ENCODE results near the gene MOBP.

- TF ChIP-seq, protein P1, sequence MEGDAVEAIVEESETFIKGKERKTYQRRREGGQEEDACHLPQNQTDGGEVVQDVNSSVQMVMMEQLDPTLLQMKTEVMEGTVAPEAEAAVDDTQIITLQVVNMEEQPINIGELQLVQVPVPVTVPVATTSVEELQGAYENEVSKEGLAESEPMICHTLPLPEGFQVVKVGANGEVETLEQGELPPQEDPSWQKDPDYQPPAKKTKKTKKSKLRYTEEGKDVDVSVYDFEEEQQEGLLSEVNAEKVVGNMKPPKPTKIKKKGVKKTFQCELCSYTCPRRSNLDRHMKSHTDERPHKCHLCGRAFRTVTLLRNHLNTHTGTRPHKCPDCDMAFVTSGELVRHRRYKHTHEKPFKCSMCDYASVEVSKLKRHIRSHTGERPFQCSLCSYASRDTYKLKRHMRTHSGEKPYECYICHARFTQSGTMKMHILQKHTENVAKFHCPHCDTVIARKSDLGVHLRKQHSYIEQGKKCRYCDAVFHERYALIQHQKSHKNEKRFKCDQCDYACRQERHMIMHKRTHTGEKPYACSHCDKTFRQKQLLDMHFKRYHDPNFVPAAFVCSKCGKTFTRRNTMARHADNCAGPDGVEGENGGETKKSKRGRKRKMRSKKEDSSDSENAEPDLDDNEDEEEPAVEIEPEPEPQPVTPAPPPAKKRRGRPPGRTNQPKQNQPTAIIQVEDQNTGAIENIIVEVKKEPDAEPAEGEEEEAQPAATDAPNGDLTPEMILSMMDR (IDR thresholded peaks at IDR 0.05; ENCODE audit: control extremely low read depth in 1 of 3, insufficient read depth in 1 of 3, low read depth in 1 of 3, low read length in 3 of 3), result no peak
- TF ChIP-seq RXRA (IDR thresholded peaks at IDR 0.05; ENCODE audit: insufficient read depth, low read depth, low read length) (no peak), SP2 (IDR thresholded peaks at IDR 0.05; ENCODE audit: low read length) (no peak), RAD21 (IDR thresholded peaks at IDR 0.05 in 1 of 2, conservative IDR thresholded peaks at IDR 0.05 in 1 of 2; ENCODE audit: low read depth in 2 of 2, low read length in 2 of 2) (no peak), EP300 (IDR thresholded peaks at IDR 0.05; ENCODE audit: borderline replicate concordance in 1 of 2, low read depth in 2 of 2, low read length in 2 of 2) (no peak), TEAD4 (IDR thresholded peaks at IDR 0.05; ENCODE audit: low read depth, low read length) (no peak)
- TF ChIP-seq, protein P2, sequence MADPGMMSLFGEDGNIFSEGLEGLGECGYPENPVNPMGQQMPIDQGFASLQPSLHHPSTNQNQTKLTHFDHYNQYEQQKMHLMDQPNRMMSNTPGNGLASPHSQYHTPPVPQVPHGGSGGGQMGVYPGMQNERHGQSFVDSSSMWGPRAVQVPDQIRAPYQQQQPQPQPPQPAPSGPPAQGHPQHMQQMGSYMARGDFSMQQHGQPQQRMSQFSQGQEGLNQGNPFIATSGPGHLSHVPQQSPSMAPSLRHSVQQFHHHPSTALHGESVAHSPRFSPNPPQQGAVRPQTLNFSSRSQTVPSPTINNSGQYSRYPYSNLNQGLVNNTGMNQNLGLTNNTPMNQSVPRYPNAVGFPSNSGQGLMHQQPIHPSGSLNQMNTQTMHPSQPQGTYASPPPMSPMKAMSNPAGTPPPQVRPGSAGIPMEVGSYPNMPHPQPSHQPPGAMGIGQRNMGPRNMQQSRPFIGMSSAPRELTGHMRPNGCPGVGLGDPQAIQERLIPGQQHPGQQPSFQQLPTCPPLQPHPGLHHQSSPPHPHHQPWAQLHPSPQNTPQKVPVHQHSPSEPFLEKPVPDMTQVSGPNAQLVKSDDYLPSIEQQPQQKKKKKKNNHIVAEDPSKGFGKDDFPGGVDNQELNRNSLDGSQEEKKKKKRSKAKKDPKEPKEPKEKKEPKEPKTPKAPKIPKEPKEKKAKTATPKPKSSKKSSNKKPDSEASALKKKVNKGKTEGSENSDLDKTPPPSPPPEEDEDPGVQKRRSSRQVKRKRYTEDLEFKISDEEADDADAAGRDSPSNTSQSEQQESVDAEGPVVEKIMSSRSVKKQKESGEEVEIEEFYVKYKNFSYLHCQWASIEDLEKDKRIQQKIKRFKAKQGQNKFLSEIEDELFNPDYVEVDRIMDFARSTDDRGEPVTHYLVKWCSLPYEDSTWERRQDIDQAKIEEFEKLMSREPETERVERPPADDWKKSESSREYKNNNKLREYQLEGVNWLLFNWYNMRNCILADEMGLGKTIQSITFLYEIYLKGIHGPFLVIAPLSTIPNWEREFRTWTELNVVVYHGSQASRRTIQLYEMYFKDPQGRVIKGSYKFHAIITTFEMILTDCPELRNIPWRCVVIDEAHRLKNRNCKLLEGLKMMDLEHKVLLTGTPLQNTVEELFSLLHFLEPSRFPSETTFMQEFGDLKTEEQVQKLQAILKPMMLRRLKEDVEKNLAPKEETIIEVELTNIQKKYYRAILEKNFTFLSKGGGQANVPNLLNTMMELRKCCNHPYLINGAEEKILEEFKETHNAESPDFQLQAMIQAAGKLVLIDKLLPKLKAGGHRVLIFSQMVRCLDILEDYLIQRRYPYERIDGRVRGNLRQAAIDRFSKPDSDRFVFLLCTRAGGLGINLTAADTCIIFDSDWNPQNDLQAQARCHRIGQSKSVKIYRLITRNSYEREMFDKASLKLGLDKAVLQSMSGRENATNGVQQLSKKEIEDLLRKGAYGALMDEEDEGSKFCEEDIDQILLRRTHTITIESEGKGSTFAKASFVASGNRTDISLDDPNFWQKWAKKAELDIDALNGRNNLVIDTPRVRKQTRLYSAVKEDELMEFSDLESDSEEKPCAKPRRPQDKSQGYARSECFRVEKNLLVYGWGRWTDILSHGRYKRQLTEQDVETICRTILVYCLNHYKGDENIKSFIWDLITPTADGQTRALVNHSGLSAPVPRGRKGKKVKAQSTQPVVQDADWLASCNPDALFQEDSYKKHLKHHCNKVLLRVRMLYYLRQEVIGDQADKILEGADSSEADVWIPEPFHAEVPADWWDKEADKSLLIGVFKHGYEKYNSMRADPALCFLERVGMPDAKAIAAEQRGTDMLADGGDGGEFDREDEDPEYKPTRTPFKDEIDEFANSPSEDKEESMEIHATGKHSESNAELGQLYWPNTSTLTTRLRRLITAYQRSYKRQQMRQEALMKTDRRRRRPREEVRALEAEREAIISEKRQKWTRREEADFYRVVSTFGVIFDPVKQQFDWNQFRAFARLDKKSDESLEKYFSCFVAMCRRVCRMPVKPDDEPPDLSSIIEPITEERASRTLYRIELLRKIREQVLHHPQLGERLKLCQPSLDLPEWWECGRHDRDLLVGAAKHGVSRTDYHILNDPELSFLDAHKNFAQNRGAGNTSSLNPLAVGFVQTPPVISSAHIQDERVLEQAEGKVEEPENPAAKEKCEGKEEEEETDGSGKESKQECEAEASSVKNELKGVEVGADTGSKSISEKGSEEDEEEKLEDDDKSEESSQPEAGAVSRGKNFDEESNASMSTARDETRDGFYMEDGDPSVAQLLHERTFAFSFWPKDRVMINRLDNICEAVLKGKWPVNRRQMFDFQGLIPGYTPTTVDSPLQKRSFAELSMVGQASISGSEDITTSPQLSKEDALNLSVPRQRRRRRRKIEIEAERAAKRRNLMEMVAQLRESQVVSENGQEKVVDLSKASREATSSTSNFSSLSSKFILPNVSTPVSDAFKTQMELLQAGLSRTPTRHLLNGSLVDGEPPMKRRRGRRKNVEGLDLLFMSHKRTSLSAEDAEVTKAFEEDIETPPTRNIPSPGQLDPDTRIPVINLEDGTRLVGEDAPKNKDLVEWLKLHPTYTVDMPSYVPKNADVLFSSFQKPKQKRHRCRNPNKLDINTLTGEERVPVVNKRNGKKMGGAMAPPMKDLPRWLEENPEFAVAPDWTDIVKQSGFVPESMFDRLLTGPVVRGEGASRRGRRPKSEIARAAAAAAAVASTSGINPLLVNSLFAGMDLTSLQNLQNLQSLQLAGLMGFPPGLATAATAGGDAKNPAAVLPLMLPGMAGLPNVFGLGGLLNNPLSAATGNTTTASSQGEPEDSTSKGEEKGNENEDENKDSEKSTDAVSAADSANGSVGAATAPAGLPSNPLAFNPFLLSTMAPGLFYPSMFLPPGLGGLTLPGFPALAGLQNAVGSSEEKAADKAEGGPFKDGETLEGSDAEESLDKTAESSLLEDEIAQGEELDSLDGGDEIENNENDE (IDR thresholded peaks at IDR 0.05; ENCODE audit: insufficient replicate concordance, low read length), result no peak
Measured at GRCh38 chr3:39491733-39492350, 24.4 kb downstream of the MOBP start.

All from H1 (cell line).